Ureter (tissue), 1 donor: Measurements from ENCODE around the gene CCDC187. TPM values are rescaled to one million over a fixed set of nuclear protein-coding genes. Genes with fewer than 3 reads are reported as not detected.

Experiments
- DNase-seq: peaks from one replicate; pipeline ENCODE4 v3.0.0-alpha.2; 2020; ENCODE audit warnings: low spot score
- total RNA-seq: library from RNA; stranded (reverse); gene quantifications from one replicate; pipeline ENCODE4 v1.2.4, GENCODE V29; 2023
- donor health status: DM: yes; HTN: yes; CAD: no.

The CCDC187 gene
- total RNA-seq, 1 donor from 2014 or later: 9.0 TPM

GRCh38 chr9:136283291-136284235, 20.3 kb downstream of the CCDC187 start:
- peak; percentile 83 for DNase-seq

DNA sequence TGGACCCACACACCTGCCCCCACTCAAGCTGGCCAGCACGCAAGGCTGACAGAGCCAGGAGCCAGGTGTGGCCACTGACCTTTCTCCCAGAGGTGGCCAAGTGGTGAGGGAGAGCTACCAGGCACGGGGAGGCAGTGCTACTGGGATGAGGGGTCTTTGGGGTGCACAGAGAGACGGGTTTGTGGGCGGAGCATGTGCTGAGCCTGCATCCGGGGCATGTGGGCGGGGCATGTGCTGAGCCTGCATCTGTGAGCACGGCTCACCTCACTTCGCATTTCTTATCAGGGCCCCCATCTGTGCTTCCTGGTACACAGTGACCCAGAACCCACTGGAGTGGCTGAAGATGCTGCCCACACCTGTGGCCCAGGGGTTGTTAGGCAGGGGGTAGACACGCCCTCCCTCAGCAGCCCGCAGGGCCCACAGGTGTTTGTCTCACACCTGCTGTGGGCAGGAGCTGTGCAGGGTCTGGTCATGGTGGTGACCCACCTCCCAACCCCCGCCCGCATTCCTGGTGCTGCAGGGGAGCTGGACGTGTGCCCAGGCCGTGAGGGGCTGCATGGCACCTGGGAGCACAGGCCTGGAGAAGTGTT, 21.5 kb downstream of the CCDC187 start:
- DNase-seq: no peak

DNA sequence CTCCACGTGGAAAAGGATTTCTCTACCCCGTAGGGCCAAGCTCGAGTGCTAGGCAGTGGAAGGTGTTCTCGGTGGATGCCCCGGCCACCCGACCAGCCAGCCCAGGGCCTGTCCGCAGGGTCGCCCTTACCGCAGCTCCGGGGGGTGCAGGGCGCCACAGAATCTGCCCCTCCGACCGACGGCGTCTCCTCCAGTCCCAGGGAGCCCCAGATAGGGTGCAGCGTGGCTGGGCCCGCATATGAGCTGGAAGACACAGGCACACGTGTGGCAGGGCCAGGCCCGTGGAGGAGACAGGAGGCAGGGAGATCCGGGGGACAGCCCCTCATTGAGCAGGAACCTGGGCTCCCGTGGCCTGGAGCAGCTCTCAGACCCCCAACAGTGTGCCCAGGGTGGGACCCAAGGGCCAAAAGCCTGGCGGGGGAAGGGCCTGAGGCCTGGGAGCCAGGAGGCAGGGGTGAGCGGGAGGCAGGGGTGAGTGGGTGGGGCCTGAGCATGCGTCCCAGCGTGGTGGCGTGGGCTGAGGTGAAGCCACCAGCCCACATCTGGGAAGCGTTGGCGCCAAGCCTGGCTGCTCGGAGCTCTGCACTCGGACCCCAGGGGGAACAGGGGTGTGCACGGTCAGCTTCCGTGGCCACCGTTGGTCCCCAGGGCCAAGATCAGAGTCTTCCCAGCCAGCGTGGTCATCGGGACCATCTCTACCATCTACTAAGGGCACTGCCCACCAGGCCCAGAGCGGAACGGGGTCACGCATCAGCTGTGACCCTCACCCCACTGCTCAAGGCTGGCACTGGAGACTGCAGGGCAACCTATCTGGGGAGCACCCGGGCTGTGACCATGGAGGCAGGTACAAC, 22.2 kb downstream of the CCDC187 start:
- no peak for DNase-seq

DNA sequence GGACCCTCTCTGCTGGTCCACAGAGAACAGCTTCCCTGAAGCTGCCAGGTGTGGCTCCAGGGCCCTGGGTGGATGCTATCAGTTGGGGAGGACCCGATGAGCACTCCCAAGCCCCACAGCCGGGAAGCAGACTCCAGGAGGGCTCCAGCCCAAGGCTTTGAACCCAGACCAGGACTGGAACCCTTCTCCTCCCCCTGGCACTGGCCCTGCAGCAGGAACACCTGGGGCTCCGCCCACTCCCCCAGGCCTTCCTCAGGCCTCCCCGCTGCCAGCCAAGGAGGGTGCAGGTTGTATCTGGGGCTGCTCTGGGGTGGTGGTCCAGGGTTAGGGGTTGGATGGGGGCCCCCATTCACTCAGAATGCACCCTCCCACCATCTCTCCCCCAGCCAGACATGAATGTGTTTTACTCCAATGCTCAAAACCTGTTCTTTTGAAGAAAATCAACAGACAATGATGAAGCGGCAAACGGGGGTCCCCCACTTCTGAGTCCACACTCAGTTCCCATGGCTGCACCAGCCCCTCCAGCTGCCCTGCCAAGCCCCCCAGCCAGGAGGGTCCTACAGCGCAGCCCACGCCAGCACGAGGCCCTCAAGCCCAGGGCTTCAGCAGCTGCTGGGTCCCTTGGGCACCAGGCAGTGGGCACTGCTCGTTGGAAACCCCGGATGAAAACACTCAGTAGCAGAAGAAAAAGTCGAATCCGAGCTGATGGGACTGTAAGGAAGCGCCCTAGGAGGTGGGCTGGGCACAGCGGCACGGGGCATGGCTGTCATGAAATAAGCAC, 23.2 kb downstream of the CCDC187 start:
- DNase-seq: no peak

DNA sequence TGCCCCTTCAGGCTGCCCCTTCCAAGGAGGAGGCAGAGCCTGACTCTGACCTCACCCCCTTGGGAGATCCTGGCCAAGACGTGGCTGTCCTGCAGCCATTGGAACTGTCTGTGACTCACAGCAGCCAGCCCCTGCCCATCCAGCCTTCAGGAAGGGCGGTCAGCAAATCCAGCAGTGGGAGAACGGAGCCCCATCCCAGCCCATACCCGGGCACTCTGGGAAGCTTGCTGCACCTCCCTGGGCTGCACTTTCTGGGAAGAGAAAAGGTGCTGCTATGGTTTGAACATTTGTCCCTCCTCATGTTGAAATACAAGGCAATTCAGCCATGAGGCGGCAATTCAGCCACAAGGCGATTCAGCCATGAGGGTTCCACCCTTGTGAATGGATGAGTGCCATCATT, 24.4 kb downstream of the CCDC187 start:
- DNase-seq: no peak

DNA sequence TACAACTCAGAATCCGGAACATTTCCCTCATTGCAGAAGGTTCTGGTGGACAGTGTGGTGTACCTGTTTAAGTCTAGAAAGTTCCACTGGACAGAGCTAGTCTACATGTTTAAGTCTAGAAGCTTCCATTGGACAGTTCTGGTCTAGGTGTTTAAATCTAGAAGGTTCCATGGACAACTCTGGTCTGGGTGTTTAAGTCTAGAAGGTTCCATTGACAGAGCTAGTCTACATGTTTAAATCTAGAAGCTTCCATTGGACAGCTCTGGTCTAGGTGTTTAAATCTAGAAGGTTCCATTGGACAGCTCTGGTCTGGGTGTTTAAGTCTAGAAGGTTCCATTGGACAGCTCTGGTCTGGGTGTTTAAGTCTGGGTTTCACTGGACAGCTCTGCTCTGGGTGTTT, 25.0 kb downstream of the CCDC187 start:
- DNase-seq: no peak

- no peak for DNase-seq
Measured at GRCh38 chr9:136278221-136278620, 25.7 kb downstream of the CCDC187 start.

DNA sequence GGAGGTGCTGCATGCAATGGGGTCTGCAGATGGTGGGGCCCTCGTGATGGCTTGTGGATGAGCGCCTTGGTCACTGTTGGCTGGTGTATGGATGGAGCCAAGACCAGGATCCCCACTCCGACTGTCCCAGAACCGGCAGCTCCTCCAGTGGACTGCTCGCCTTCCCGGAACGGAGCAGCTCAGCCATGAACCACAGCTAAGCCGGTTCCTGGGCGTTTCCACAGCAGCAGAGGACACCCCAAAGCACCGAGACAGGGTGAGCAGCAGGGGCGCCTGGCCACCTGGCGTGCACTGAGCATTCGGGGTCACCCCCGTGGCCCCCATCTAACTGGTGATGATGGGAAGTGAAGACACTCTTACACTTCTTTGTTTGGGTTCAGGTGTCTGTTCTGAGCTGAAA, 26.1 kb downstream of the CCDC187 start:
- no peak for DNase-seq

GRCh38 chr9:136276716-136277115, 27.2 kb downstream of the CCDC187 start:
- no peak for DNase-seq

DNA sequence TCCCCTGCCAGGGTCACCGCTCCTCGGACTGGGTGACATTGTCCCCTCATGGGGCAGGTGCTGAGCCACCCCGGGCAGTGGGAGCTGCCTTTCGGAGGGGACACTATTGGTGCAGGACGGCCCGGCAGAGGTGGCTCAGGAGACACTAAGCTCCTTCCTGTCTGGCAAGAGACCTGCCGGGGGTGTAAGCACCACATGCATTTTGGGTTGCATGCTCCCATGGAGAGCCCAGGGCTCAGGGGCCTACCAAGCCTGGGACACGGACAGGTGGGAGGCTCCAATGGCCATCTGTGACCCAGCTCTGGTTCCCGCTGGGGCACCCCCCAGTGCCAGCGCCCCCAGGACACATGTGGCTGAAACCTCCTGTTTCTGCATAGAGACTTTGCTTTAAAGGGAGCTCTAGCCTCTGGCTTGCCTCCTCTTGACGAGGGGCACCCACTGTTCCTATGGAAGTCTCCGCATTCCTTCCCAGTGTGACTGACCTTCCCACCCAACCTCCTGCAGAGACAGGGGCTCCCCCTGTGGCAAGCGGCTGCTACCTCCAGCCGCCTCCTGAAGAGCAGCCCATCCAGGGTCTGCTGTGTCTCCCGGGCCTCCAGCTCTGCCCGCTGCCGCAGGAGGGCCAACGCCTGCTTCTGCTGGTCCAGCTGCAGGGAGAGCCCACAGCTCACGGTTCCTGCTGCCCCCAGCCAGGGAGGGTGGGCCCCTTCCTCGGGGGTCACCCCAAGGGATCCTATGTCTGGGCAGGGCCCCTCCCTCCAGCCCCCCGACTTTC, 28.1 kb downstream of the CCDC187 start:
- DNase-seq: no peak

DNA sequence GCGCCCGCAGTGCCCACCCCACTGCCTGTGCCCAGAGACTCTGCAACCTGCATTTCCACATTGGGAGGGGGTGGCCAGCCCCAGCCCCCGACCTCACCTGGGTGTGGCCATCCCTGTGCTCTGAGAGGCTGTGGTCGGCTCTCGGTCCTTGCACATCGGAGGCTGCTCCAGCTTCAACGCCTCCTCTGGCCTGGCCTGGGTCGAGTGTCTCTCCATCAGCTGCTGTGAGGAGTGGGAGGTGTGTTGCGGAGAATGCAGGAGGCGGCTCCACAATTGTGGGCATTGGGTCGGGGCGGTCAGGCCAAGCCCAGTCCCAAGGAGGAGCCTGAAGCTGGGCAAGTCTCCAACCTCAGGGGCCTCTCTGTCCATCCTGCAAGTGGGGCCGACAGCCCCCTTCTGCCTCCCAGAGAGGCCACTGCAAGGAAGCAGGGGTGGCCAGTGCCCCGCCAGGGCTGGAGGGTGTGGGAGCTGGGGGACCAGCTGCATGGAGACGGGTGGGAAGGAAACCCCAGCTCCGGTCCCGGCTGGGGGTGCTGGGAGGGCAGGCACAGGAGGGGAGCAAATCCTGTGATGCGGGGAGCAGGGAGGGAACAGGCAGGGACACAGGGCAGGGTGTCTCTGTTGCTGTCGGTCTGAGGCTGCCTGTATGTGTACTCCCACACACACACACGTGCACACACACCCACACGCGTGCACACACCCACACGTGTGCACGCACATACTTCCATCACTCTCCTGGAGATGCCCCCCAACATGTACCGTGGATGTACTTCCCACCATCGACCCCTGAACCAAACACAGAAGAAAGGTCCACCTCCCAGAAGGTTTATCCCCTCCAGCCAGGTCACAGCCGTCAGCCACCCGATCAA, 28.9 kb downstream of the CCDC187 start:
- DNase-seq: no peak

DNA sequence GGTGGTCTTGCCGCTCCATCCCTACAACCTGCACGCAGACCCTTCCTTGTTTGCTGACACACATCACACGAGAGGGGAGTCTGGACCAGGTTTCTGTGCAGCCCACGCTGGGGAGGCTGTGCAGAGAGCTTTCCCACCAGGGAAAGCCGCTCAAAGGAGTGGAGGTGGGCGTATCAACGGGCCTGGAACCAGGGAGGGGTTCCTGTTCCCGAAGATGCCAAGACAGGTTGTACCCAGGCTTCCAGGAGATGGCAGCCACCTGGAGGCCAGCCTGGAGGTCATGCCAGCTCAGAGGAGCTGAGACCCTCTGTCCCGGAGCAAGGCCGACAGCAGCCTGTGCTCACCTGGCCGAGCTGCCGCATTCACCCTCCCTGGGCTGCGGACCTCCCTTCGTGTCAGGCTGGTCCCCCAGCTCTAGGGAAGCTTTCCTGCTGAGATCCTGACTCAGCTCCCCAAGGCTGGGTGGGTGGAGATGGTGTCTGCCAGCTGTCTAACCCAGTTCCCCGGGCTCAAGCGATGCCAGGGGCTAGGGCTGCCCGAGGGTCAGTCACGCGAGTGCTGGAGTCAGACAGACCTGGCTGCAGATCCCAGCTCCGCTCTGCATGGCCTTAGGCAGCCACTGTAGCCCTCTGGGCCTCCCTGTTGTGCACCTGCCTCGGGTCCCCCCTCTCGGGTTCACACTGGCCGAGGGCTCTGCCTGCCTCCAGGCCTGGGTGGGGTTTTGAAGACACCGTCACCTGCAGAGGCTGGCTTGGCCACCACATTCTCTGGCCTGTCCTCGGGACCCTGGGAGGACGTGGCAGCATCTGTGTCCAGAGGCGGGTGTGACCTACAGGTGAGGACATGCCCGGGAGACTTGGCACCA, 29.7 kb downstream of the CCDC187 start:
- DNase-seq: no peak

GRCh38 chr9:136273244-136273865, 30.5 kb downstream of the CCDC187 start:
- DNase-seq: no peak

DNA sequence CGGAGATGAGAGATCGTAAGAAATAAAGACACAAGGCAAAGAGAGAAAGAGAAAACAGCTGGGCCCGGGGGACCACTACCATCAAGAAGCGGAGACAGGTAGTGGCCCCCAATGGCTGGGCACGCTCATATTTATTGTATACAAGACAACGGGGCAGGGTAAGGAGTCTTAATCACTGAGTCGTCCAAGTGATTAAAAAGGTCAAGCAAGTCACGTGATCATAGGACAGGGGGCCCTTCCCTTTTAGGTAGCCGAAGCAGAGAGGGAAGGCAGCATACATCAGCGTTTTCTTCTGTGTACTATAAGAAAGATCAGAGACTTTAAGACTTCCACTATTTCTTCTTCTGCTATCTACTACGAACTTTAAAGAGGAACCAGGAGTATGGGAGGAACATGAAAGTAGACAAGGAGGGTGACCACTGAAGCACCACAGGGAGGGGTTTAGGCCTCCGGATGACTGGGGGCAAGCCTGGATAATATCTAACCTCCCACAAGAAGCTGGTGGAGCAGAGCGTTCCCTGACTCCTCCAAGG, 33.7 kb downstream of the CCDC187 start:
- no peak for DNase-seq

DNA sequence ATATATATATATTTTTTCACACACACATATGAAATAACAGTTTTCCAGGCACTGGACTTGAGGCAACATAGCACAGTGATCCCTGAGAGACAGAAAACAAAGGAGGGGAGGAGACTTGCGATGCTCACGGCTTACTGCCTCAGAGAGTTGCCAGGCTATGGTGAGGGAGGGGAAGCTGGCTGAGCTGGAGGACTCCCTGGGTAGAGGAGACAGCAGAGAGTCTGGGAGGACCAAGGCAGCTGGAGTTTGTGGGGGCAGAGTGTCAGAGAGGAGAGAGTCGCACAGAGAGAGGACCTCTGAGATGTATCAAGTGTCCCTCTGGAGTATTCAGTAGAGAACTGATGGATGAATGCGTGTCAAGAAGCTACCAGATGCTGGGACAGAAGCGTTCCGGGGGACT, 35.2 kb downstream of the CCDC187 start:
- no peak for DNase-seq

DNA sequence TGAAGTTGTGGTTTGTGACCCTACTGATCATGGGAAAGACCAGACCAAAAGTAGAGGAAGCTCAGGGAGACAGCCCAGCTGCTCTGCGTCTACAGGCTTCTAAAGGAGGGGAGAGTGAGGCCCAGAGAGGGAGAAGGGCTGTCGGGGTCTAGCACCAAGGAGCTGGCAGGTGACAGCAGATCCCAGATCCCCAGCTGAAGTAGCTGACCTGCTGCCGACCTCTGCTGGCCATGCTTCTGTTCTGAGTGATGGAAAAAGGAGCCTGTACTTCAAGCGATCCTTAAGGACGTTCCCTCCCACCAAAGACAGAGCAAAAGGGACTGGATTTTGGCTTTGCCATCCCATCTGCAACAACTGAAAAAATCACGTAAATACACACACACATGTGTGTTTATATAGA, 35.6 kb downstream of the CCDC187 start:
- DNase-seq: no peak

DNA sequence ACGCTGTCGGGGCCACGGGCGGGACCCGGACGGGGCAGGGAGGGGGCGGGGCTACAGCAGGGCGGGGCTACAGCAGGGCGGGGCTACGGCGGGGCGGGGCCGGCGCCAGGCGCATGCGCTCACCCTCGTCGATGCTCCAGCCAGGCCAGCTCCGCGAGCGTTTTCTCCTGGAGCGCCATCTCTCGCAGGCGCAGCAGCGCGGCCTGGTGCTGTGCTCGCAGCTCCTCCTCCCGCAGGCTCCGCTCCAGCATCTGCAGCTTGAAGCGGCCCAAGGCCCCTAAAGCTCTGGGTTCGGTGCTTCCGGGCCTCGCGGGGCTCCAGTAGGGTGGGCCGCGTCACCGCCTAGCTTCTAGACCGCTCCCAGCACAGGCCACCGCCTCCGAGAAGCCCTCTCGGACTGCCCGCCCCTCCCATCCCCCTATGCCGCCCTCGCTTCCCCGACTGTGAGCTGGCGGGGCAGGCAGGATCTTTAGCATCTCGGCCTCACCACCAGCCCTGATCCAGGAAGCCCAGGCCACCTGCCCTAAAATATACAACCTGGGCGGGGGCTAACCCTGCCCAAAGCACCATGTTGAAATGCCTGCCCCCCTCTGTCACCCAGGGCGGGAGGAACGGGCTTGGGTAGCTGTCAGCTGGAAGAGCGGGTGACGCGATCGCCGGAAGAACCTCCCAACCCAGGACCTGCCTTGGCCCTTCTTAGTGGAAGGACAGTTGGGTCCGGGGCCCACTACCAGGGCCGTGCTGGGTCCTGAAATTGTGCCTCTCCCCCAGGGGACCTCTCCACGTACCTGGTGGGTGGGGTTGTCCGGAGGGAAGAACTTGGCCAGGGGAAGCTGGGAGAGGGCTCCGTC, 36.4 kb downstream of the CCDC187 start:
- DNase-seq: peak; percentile 80
